GM10847 (cell line): ENCODE results near the gene COLEC12.

Source experiments
- POLR2A ChIP-seq: IDR thresholded peaks from 2 replicates; pipeline ENCODE4 v1.6.1; 2011; ENCODE audit not compliant: insufficient read length; ENCODE audit errors: extremely low read depth

COLEC12 gene

GRCh38 chr18:515156-515815 is 14.8 kb upstream of the COLEC12 start:
- TF ChIP-seq POLR2A, result no peak

GRCh38 chr18:513826-514530 is 13.5 kb upstream of the COLEC12 start:
- TF ChIP-seq POLR2A, result no peak

DNA sequence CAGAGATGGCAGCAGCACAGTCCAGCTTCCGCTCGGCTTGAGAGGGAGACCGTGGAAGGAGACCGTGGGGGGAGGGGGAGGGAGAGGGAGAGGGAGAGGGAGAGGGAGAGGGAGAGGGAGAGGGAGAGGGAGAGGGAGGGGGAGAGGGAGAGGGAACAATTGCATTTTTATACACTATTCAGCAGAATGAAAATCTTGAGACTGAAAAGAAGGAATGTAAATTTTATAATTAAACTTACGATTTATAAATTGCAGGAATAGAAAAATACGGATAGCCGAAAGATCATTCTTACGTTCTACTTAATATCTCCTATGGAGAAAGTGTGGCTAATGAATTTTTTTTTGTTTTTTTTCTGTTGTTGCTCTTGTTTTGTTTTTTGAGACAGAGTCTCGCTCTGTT is 12.5 kb upstream of the COLEC12 start:
- TF ChIP-seq POLR2A, result no peak

GRCh38 chr18:508835-509234 is 8.3 kb upstream of the COLEC12 start:
- TF ChIP-seq POLR2A, result no peak

GRCh38 chr18:507636-508035 is 7.1 kb upstream of the COLEC12 start:
- TF ChIP-seq POLR2A, result no peak

DNA sequence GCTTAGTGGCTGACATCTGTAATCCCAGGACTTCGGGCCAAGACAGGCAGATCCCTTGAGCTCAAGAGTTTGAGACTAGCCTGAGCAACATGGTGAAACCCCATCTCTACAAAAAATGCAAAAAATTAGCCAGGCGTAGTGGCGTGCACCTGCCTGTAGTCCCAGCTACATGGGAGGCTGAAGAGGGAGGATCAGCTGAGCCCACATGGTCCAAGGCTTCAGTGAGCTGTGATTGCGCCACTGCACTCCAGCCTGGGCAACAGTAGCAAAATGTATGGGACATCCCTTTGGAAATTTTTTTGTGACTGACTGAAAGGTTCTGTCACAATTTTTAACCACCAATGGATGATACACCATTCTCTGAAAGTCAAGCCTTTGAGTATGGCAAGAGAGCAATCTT is 6.3 kb upstream of the COLEC12 start:
- TF ChIP-seq POLR2A, result no peak

DNA sequence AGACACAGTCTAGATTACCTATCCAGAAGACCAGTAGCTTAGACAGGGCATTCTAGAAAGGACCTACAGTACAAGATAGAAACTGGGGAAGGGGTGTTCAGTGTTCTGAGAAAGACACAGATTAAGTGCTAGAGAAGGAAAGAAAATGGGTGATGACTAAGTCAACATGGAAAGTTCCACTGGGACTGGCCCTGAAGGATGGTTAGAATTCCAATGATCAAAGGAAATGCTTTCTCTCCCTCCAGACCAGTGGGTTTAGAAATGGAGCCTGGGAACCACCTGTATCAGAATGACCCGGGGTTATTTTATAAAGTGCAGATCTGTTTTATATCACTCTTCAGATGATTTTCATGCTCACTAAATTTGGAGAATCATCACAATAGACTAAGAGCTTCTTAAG is 5.8 kb upstream of the COLEC12 start:
- TF ChIP-seq POLR2A, result no peak

DNA sequence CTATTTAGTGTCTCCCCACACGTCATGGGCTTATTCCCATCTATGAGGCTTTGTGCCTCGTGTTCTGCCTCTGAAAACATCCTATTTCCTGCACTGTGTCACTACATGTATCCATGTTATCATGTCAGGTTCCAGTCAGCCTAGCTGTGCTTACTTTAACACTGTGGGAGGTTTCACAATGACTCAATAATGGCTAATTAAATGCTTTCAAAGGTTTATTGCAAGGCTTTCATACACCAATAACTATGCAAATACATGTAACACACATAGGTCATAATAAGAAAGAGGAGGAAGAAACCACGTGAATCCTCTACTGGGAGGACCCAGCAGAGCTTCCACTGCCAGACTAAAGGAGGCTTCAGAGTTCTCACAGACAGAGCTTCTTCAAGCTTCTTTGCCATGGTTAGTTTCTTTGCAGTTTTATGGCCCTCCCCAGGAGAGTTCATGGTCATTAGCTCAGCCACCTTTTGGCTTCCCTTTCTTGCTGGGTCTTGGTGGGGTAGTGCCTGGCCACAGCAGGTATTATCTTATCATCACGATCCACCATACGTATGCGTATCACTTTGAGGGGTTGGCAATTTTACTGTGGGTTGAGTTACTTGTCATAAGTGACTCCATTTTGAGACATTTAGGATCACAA is 5.1 kb upstream of the COLEC12 start:
- no peak for TF ChIP-seq POLR2A

DNA sequence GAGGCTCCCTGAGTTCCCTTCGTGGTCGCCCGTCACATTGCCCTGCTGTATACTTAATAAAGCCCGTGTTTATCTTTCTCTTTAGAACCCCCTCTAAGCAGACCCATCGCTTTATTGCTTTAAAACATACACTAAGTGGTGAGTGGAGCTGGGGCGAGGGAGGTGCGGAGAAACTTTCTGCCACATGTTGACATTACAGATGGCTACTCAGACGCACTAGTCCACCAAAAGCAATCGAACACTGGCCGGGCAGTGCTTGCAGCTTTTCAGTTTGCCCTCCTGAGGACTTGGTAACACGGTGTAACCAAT is 859 bp upstream of the COLEC12 start:
- no peak for TF ChIP-seq POLR2A

- no peak for TF ChIP-seq POLR2A
Measured at GRCh38 chr18:499776-500631, 497 bp downstream of the COLEC12 start.

DNA sequence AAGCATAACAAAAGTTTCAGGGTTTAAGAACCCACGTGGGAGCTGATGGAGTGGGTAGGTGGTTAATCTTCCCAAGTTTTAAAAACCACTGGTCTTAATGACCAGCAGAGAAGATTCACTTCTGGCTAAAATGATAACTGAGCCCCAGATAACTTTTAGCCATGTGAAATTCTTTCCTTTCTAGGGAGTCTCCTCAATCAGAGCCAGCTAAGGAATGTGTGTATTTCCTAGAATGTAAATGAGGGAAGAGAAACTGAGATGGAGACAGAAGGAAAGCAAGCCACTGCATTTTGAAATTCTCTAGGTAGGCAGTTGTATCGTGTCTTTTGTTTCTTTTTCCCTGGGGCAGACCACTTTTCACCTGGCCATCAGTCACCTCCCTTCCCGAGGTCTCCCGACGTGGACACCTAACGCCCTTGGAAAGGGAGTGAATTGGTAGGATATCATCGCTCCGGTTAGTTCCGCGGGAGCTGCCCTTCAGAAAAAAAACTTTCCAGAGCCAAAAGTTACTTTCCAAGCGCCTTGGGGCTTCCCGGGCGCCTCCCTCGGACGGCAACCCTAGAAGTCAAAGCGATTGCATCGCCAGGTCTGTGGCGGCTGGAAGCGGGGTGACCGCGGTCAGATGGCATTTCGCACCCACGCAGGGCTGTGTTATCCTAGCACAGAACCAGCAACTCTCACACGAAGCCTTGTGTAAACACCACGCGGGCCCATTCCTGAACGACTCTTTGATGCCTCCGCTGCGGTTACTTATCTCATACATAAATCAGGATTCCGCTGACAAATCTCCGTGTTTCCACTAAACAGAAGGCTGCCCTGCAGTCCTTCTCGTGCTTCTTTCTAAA is 1.3 kb downstream of the COLEC12 start:
- TF ChIP-seq POLR2A, result no peak

GRCh38 chr18:497688-498087 is 2.8 kb downstream of the COLEC12 start:
- no peak for TF ChIP-seq POLR2A

- no peak for TF ChIP-seq POLR2A
Measured at GRCh38 chr18:495452-495851, 5.0 kb downstream of the COLEC12 start.

- TF ChIP-seq POLR2A, result no peak
Measured at GRCh38 chr18:495017-495416, 5.5 kb downstream of the COLEC12 start.
